Measurements from ENCODE around the gene CFAP70.

- no peak for TF ChIP-seq CTCF (IDR thresholded peaks at IDR 0.05)
- no peak for TF ChIP-seq POLR2A (IDR thresholded peaks at IDR 0.05)
Observed at GRCh38 chr10:73262880-73263555, 95.6 kb downstream of the CFAP70 start.

All from thyroid gland (tissue), 4 donors.